Adrenal gland (tissue), 5 donors: Measurements from ENCODE around the gene EIF1AD.

ENCODE experiments used
- POLR2A ChIP-seq, 2 donors: fragments of 450-650 bp; IDR thresholded peaks; one replicate each; pipeline ENCODE4 v1.6.1; 2017; ENCODE audit warnings: antibody characterized with exemption in 2 of 2, mild to moderate bottlenecking in 2 of 2, moderate library complexity in 1 of 2
- TF ChIP-seq, protein P1 (sequence below), 6 experiments: fragments of 450-650 bp in 4 of 6; fragments of 200-600 bp in 2 of 6; sonication (generic) in 1 of 6; IDR thresholded peaks; 1 replicate in 5 of 6; 2 replicates in 1 of 6; pipeline versions ENCODE4 v1.5.1 to v1.8.0; 2016 to 2021; ENCODE audit warnings: antibody characterized with exemption in 6 of 6, mild to moderate bottlenecking in 2 of 6, moderate library complexity in 1 of 6
- donor health status: DM: no; HTN: no; CAD: no.

DNA sequence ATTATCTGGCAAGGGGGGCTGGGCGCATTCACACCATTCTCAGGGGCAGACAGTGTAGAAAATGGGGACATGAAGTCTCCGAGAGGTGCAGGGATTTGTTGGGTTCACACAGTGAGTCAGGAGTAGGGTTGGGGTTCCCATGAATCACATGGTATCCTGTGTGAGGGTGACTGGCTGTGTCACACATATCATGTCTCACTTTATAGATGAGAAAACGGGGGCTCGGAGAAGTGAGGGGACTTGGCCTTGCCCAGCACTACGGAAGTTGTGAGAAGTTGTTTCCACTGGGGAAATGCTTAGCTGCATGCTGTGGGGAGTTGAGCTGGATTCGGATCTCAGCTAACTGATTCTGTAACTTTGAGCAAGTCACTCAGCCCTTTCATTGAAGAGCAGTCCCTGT lies 42.8 kb upstream of the EIF1AD start:
- TF ChIP-seq, protein P1, sequence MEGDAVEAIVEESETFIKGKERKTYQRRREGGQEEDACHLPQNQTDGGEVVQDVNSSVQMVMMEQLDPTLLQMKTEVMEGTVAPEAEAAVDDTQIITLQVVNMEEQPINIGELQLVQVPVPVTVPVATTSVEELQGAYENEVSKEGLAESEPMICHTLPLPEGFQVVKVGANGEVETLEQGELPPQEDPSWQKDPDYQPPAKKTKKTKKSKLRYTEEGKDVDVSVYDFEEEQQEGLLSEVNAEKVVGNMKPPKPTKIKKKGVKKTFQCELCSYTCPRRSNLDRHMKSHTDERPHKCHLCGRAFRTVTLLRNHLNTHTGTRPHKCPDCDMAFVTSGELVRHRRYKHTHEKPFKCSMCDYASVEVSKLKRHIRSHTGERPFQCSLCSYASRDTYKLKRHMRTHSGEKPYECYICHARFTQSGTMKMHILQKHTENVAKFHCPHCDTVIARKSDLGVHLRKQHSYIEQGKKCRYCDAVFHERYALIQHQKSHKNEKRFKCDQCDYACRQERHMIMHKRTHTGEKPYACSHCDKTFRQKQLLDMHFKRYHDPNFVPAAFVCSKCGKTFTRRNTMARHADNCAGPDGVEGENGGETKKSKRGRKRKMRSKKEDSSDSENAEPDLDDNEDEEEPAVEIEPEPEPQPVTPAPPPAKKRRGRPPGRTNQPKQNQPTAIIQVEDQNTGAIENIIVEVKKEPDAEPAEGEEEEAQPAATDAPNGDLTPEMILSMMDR (IDR thresholded peaks at IDR 0.05): no peak
- TF ChIP-seq POLR2A (IDR thresholded peaks at IDR 0.05): no peak
